Activated CD8-positive, alpha-beta memory T cell treated with anti-CD3 and anti-CD28 coated beads, Interleukin-2, amount 10 ng/mL, durations not matched to agents 7 days and 5 days (primary cell): ENCODE results near the gene CHIA. TPM values are rescaled to one million over a fixed set of nuclear protein-coding genes. Genes with fewer than 3 reads are reported as not detected.
"Not testable (repeated sequence)": the region's sequence is repeated elsewhere in the genome, so short reads cannot be mapped to it uniquely, and the experiment has no call there.

ENCODE experiments used
- ATAC-seq: fragments of 150-1000 bp; cut with Tn5 transposase; one replicate; pipeline ENCODE4 v1.10.0; 2021; ENCODE audit warnings: moderate library complexity
- CTCF ChIA-PET: fragments of 350-600 bp; sonication (Branson Sonifier 250); formaldehyde crosslinking; loops from one replicate; lab custom pipeline; 2021; ENCODE audit warnings: antibody characterized with exemption; lab: Charles Lee
- DNase-seq: peaks from one replicate; pipeline ENCODE4 v3.0.0-alpha.2; 2020
- H3K27ac Mint-ChIP-seq: one replicate; pipeline ENCODE4 v1.8.0; 2021; ENCODE audit warnings: mild to moderate bottlenecking, mixed read lengths
- H3K27me3 Mint-ChIP-seq: one replicate; pipeline ENCODE4 v1.8.0; 2021; ENCODE audit warnings: mixed read lengths
- H3K36me3 Mint-ChIP-seq: one replicate; pipeline ENCODE4 v1.8.0; 2021; ENCODE audit warnings: mild to moderate bottlenecking, mixed read lengths
- H3K4me1 Mint-ChIP-seq: one replicate; pipeline ENCODE4 v1.8.0; 2021; ENCODE audit warnings: mixed read lengths
- H3K4me3 Mint-ChIP-seq: one replicate; pipeline ENCODE4 v1.8.0; 2021; ENCODE audit warnings: mild to moderate bottlenecking, moderate library complexity, mixed read lengths
- H3K9me3 Mint-ChIP-seq: one replicate; pipeline ENCODE4 v1.8.0; 2022; ENCODE audit warnings: low read depth, mixed read lengths
- total RNA-seq, 2 experiments: library from RNA; stranded (reverse); gene quantifications; one replicate each; pipeline ENCODE4 v1.2.3, GENCODE V29; 2021

CHIA gene
- total RNA-seq, 2 experiments from 2014 or later: not detected

- no peak overlapping the region for H3K27ac Mint-ChIP-seq
- no peaks in the 10 kb centered on the region for H3K36me3 Mint-ChIP-seq
- CTCF ChIA-PET: no interaction called here
- ATAC-seq (no peak), DNase-seq (no peak)
- peaks cover 7% of the 10 kb centered on the region for H3K27me3 Mint-ChIP-seq
- H3K4me1 Mint-ChIP-seq: peaks cover 9% of the 10 kb centered on the region
- no peaks in the 10 kb centered on the region for H3K9me3 Mint-ChIP-seq
- no peak overlapping the region for H3K4me3 Mint-ChIP-seq
These were observed 68.3 kb downstream of the CHIA start for GRCh38 chr1:111358964-111359363.

DNA sequence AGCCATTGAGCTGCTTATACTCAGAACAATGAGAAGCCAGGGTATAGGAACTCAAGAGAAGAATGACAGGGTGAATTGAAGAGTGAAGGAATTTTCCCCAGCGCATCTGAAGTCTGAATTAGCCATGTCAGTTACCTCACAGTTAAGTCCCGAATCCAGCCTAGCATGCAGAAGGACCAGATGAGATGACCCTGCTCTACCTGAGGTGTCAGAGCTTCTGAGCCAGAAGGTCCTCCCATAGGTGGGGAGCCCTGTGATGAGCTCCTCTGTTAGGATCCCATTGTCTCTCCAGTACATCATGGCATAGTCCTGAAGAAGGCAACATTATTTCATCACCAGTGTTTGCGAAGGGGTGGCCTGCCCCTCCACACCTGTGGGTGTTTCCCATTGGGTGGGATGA is 68.7 kb downstream of the CHIA start:
- Mint-ChIP-seq H3K4me1 (peaks cover 8% of the 10 kb centered on the region), H3K27ac (no peak overlapping the region), H3K4me3 (no peak overlapping the region), H3K27me3 (peaks cover 10% of the 10 kb centered on the region), H3K36me3 (no peaks in the 10 kb centered on the region), H3K9me3 (no peaks in the 10 kb centered on the region)
- DNase-seq (no peak), ATAC-seq (no peak)
- CTCF ChIA-PET: no interaction called here

DNA sequence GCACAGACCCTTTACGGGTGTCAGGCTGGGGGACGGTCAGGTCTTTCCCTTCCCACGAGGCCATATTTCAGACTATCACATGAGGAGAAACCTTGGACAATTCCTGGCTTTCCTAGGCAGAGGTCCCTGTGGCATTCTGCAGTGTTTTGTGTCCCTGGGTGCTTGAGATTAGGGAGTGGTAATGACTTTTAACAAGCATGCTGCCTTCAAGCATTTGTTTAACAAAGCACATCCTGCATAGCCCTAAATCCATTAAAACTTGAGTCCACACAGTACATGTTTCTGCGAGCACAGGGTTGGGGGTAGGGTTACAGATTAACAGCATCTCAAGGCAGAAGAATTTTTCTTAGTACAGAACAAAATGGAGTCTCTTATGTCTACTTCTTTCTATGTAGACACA is 69.6 kb downstream of the CHIA start:
- H3K4me3 Mint-ChIP-seq, ATAC-seq, H3K36me3 Mint-ChIP-seq, DNase-seq, CTCF ChIA-PET, H3K9me3 Mint-ChIP-seq, H3K27ac Mint-ChIP-seq, H3K4me1 Mint-ChIP-seq: not testable (repeated sequence)
- peaks cover 15% of the 10 kb centered on the region for H3K27me3 Mint-ChIP-seq

DNA sequence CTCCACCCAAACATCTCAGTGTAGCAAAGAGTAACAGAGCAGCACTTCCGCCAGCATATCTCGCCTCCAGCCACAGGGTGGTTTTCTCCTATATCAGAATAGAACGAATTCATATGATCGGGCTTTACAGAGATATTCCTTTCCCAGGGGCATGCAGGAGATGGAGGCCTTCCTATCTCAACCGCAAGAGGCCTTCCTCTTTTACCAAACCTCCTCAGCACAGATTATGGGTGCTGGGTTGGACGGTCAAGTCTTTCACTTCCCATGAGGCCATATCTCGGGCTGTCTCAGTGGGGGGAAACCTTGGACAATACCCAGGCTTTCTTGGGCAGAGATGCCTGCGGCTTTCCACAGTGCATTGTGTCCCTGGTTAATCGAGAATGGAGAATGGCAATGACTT is 71.1 kb downstream of the CHIA start:
- Mint-ChIP-seq H3K4me3 (no peak overlapping the region), H3K36me3 (no peaks in the 10 kb centered on the region), H3K4me1 (peaks cover 2% of the 10 kb centered on the region), H3K27me3 (peaks cover 26% of the 10 kb centered on the region), H3K27ac (no peak overlapping the region), H3K9me3 (no peaks in the 10 kb centered on the region)
- DNase-seq: no peak
- no peak for ATAC-seq
- CTCF ChIA-PET: no interaction called here

DNA sequence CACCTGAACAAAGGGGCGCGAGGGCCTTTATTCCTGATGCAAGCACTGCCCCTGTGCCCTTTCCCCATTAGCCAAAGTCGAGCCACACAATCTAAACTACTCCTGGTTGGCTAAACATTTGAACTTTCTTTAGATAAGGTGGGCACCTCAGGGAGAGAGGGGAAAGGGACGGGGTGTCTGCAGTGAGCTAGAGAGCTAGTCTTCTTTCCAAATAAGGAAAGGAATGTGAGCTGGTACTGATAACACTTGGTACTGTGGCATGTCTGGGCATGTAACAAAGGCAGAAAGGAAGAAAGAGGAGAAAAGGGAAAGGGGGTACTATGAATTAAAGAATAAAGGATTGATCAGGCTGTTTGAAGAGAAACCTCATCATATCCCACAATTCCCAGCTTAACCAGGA is 74.0 kb downstream of the CHIA start:
- H3K4me3 Mint-ChIP-seq: no peak overlapping the region
- DNase-seq (no peak), ATAC-seq (no peak)
- H3K27me3 Mint-ChIP-seq: peaks cover 33% of the 10 kb centered on the region
- no peaks in the 10 kb centered on the region for H3K36me3 Mint-ChIP-seq
- CTCF ChIA-PET: no interaction called here
- no peak overlapping the region for H3K27ac Mint-ChIP-seq
- peaks cover 2% of the 10 kb centered on the region for H3K4me1 Mint-ChIP-seq
- H3K9me3 Mint-ChIP-seq: no peaks in the 10 kb centered on the region

GRCh38 chr1:111366256-111366655 is 75.6 kb downstream of the CHIA start:
- Mint-ChIP-seq H3K9me3 (no peaks in the 10 kb centered on the region), H3K4me3 (no peak overlapping the region), H3K36me3 (no peaks in the 10 kb centered on the region), H3K27me3 (peaks cover 33% of the 10 kb centered on the region), H3K4me1 (peaks cover 2% of the 10 kb centered on the region), H3K27ac (no peak overlapping the region)
- no peak for DNase-seq
- CTCF ChIA-PET: interaction anchor here (1.1 kb wide), 1 partner anchor 13 kb away, joined by 3 read pairs; no protein-coding TSS in a partner anchor
- ATAC-seq: no peak

GRCh38 chr1:111369177-111369576 is 78.5 kb downstream of the CHIA start:
- ATAC-seq: no peak
- H3K4me3 Mint-ChIP-seq: no peak overlapping the region
- no peak overlapping the region for H3K27ac Mint-ChIP-seq
- no peaks in the 10 kb centered on the region for H3K36me3 Mint-ChIP-seq
- no peaks in the 10 kb centered on the region for H3K9me3 Mint-ChIP-seq
- CTCF ChIA-PET: interaction anchor here (1.5 kb wide), 1 partner anchor 339 kb away, joined by 4 read pairs; no protein-coding TSS in a partner anchor
- DNase-seq: no peak
- peaks cover 37% of the 10 kb centered on the region for H3K27me3 Mint-ChIP-seq
- H3K4me1 Mint-ChIP-seq: peaks cover 2% of the 10 kb centered on the region

DNA sequence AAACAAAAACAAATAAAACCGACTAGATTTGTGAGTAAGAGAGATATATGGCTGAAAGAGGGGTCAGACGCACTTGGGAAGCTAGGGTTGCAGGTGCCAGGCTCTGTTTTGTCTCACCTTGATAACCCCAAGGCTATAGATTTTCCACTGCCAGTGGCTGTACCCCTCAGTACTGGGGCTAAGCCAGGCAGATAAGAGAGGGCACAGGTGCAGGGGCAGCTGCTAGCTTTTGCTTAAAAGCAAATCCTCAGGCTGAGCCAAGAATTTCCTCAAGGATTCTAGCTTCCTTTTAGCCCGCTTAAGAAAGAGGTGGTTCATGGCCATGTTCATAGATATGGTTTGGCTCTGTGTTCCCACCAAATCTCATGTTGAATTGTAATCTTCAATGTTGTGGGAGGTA is 79.0 kb downstream of the CHIA start:
- ATAC-seq (no peak), DNase-seq (no peak)
- peaks cover 2% of the 10 kb centered on the region for H3K4me1 Mint-ChIP-seq
- no peaks in the 10 kb centered on the region for H3K36me3 Mint-ChIP-seq
- CTCF ChIA-PET: interaction anchor here (1.5 kb wide), 1 partner anchor 339 kb away, joined by 4 read pairs; no protein-coding TSS in a partner anchor
- peaks cover 39% of the 10 kb centered on the region for H3K27me3 Mint-ChIP-seq
- H3K27ac Mint-ChIP-seq: no peak overlapping the region
- no peak overlapping the region for H3K4me3 Mint-ChIP-seq
- H3K9me3 Mint-ChIP-seq: no peaks in the 10 kb centered on the region

Other genes starting within 250 kb of the CHIA start
- gene DRAM2, start 150.8 kb upstream of the CHIA start, total RNA-seq: 10 to 100 TPM; 26.9 to 29.6 TPM
- gene CEPT1, start 150.6 kb upstream of the CHIA start, total RNA-seq: 10 to 100 TPM; 33.4 to 36.4 TPM
- gene DENND2D, start 90.2 kb upstream of the CHIA start, total RNA-seq: 100 to 1,000 TPM; 187 to 209 TPM
- 10 to 100 TPM in 1 of 2 experiments, 1 to 10 TPM in 1; 6.7 to 13.0 TPM for gene CHI3L2, start 63.1 kb upstream of the CHIA start, total RNA-seq
- 1 to 10 TPM; 1.1 TPM for gene OVGP1, start 136.9 kb downstream of the CHIA start, total RNA-seq
- gene WDR77, start 158.4 kb downstream of the CHIA start, total RNA-seq: 10 to 100 TPM; 29.6 to 37.5 TPM
- 100 to 1,000 TPM; 215 to 266 TPM for gene ATP5PB, start 158.6 kb downstream of the CHIA start, total RNA-seq
- gene C1orf162, start 183.1 kb downstream of the CHIA start, total RNA-seq: 1 to 10 TPM in 1 of 2 experiments, under 1 TPM in 1; 0.87 to 4.6 TPM
- gene ADORA3, start 212.8 kb downstream of the CHIA start, total RNA-seq: not detected
- under 1 TPM in 1 of 2 experiments, not detected in 1; 0.23 TPM for gene TMIGD3, start 212.8 kb downstream of the CHIA start, total RNA-seq